Measurements from ENCODE around the gene BEST2.
"Not testable (repeated sequence)": the region's sequence is repeated elsewhere in the genome, so short reads cannot be mapped to it uniquely, and the experiment has no call there.

The BEST2 gene

DNA sequence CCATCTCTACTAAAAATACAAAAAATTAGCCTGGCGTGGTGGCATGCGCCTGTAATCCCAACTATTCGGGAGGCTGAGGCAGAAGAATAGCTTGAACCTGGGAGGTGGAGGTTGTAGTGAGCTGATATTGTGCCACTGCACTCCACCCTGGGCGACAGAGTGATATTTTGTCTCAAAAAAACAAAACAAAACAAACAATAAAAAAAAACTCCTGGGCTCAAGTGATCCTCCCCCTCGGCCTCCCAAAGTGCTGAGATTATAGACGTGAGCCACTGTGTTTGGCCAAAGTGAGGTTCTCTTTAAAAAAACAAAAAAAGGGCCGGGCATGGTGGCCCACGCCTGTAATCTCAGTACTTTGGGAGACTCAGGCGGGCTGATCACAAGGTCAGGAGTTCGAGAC is 35.9 kb downstream of the BEST2 start:
- no peak for DNase-seq (ENCODE audit: low read depth)

DNA sequence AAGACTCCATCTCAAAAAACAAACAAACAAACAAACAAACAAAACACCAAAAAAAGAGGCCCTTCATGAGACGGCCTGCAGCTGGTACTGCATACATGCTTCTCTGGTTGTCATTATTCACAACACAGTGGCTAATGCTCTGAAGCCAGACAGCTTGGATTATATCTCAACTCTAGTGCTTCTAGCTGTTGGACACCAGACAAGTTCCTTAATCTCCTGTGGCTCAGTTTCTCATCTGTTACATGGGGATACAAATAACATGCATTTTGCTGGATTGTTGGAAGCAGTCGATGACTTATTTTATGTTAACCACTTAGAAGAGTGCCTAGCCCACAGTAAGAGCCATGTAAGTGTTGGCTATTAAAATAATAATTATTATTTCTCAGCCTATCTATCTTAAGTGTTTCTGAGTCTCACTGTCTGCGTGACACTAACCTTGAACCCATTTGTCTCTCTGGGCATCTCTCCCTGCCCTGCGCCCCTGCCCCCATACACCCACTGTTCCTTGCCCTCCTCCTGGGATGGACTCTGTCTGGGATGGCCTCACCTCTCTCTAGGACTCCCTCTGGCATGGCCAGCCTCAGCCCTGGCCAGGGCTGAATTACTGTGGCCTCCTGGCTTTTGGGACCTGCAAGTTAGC is 36.6 kb downstream of the BEST2 start:
- DNase-seq (ENCODE audit: low read depth), result no peak

- DNase-seq (ENCODE audit: low read depth), result no peak
Observed at GRCh38 chr19:12788682-12789097, 37.1 kb downstream of the BEST2 start.

DNA sequence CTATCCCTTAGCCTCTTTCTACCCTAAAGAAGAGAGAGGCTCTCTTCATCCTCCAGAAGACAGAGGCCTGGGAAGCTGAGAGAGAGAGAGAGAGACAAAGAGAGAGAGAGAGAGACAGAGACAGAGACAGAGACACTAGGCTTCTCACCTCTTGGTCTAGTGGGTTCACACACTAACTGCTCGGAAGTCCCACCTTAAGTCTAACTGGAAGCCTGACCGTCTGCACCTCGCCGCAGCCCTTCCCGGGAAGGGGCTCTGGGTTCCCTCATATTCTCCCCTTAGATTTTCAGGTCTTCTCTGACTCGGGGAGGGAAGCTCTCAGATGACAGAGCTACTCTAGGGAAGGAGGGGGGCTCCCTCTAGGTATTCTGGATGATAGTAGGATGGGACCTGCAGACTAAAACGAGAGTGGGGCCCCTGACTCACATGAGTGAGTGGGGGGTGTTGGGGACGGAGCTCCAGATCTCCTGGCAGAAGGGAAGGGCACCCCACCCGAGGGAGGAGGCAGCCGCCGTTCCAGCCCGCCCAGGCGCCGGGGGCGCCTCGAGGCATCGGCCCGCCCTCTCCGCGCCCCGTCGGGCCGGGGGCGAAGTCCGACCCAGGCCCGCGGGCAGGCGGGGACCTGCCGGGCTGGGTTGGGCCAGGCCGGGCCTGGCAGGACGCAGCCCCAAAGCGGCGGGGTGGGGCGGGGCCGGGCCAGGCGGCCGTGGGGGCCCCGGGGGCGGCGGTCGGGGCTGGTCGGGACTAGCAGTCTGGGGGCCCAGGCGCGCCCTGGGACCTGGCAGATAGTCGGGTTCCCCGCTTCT is 37.7 kb downstream of the BEST2 start:
- no peak for DNase-seq (ENCODE audit: low read depth)

DNA sequence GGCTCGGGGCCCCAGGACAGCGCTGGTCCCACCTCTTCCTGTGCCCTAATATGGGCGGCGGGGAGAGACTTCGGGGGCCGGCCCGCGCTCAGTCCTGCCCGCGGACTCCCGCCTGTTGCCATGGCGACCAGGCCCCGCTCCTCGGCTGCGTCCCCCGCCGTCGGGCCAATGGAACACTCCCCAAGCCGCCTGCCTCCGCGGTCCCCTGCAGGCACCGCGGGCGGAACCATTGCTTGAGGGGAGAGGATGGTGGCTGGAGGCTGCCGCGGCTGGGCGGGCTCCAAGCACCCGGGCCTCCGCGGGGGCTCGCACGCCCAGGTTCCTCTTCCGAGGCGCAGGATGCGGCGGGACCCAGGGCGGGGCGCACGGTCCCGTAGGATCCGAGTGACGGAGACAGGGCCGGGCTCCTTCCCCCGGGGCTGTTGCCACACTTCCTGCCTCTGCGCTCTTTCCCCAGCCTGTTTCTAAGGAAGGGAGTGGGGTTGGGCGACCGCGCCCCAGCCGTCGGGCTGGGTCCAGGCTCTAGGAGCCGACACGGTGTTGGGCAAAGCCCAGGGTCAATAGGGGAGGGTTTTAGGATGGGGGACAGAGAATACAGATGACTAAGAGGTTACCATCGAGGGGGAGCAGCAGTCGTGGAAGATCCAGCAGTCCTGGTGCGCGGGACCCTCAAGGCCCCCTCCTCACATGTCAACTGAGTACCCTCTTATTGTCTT is 38.5 kb downstream of the BEST2 start:
- no peak for DNase-seq (ENCODE audit: low read depth)

DNA sequence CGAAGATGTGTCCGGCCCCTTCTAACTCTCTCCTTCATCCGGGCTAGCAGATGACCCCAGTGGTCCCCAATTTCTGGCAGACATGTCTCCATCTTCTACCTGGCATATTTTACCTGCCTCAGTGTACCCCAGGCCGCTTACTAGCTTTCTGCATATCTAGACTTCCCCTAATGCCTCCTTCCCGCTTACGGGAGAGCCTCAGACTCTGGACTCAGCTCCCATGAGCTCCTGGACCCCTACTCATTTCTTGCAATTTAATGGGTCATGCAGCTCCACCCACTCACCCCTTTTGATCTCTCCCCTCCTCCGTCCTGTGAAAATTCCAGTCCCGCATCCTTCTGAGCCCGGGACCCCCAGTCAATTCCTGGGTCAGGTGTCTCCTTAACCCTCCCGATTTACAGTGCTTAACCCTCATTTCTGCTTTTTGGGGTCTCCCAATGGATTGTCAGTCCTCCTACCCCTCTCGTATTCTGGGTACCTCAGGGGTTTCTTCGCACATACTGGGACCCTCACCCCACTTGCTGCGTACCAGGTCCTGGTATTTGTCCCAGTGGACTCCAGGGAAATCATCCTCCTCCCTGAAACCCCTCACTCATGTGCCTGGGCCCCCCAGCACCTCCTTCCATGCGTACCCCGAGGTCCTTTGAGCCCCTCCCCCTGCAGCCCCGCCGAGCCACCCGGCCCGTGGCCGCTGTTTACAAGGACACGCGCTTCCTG is 39.2 kb downstream of the BEST2 start:
- DNase-seq (ENCODE audit: low read depth), result no peak

DNA sequence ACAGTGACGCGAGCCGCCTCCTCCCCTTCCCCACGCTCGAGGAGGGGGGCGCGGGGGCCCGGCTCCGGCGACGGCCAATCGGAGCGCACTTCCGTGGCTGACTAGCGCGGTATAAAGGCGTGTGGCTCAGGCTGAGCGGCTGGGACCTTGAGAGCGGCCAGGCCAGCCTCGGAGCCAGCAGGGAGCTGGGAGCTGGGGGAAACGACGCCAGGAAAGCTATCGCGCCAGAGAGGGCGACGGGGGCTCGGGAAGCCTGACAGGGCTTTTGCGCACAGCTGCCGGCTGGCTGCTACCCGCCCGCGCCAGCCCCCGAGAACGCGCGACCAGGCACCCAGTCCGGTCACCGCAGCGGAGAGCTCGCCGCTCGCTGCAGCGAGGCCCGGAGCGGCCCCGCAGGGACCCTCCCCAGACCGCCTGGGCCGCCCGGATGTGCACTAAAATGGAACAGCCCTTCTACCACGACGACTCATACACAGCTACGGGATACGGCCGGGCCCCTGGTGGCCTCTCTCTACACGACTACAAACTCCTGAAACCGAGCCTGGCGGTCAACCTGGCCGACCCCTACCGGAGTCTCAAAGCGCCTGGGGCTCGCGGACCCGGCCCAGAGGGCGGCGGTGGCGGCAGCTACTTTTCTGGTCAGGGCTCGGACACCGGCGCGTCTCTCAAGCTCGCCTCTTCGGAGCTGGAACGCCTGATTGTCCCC is 39.9 kb downstream of the BEST2 start, which contains the start of gene JUNB:
JUNB (plus strand) TSS at position 142 of the 706 bp plus-strand sequence; CDS start at position 428, 286 bp downstream.
- no peak for DNase-seq (ENCODE audit: low read depth)

GRCh38 chr19:12792051-12792852 is 40.7 kb downstream of the BEST2 start:
- DNase-seq (ENCODE audit: low read depth), result no peak

DNA sequence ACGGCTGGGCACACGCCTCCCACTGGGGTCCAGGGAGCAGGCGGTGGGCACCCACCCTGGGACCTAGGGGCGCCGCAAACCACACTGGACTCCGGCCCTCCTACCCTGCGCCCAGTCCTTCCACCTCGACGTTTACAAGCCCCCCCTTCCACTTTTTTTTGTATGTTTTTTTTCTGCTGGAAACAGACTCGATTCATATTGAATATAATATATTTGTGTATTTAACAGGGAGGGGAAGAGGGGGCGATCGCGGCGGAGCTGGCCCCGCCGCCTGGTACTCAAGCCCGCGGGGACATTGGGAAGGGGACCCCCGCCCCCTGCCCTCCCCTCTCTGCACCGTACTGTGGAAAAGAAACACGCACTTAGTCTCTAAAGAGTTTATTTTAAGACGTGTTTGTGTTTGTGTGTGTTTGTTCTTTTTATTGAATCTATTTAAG is 41.3 kb downstream of the BEST2 start:
- DNase-seq (ENCODE audit: low read depth), result no peak

- DNase-seq (ENCODE audit: low read depth), result no peak
Observed at GRCh38 chr19:12793290-12794195, 42.0 kb downstream of the BEST2 start.

- DNase-seq (ENCODE audit: low read depth), result no peak
Observed at GRCh38 chr19:12794196-12794941, 42.8 kb downstream of the BEST2 start.

- DNase-seq (ENCODE audit: low read depth), result no peak
Observed at GRCh38 chr19:12794971-12795381, 43.4 kb downstream of the BEST2 start.

DNA sequence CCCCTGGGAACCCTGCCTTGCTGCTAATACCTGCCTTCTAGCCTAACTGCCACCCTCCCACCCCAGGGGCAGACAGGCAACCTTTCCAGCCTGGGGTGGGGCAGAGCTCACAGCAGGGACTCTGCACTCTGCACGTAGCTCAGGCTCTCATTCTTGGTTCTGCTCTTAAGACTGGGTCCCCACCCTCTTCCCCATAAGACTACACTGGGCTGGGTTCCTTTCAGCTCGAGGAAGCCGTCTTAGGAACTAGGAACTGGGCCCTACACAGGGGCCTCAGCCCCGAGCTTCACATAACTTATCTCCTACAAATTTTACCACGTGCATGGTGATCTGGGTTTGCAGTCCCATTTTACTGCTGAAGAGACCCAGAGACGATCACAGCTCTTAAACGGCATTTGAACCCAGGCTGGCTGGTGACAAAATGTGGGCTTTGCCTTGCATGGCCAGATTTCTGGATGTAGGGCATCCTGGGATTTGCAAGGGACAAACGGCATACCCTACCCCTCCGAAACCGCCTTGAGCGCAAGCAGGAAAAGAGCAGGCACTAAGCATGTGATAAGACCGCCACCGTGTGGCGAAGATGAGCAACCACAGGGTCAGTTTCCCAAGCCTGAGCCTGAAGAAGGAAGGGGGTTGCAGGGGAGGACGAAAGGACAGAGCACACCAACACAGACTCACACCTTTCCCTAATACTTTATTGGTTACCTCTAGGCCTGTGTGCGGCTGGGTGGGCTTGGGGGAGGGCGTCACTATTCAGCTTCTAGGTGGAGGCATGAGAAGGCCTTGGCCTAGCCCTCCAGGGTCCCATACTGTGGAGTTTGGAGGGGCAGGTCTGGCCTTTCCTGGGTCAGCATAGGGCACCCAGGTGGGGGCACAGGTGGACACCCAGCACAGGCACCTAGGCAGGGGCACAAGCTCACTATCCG is 44.8 kb downstream of the BEST2 start:
- no peak for DNase-seq (ENCODE audit: low read depth)

DNA sequence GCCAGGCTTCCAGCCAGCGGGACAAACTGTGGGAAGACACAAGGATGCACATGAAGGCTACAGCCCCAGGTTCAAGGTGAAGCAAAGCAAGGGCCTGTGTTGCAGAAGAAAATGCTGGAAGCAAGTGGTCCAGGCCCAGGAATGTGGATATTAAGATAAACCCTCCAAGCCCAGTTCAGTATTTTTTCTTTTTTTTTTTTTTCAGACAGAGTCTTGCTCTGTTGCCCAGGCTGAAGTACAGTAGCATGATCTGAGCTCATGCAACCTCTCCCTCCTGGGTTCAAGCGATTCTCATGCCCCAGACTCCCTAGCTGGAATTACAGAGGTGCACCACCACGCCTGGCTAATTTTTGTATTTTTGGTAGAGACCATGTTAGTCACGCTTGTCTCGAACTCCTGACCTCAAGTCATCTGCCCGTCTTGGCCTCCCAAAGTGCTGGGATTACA is 45.6 kb downstream of the BEST2 start:
- DNase-seq (ENCODE audit: low read depth), result no peak

DNA sequence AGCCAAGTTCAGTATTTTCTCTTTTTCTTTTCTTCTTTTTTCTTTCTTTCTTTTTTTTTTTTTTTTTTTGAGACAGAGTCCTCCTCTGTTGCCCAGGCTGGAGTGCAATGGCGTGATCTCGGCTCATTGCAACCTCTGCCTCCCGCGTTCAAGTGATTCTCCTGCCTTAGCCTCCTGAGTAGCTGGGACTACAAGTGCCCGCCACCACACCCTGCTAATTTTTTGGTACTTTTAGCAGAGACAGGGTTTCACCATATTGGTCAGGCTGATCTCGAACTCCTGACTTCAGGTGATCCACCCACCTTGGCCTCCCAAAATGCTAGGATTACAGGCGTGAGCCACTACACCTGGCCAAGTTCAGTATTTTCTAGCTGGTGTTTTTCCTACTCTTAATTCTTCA is 46.0 kb downstream of the BEST2 start:
- DNase-seq (ENCODE audit: low read depth), result not testable (repeated sequence)

DNA sequence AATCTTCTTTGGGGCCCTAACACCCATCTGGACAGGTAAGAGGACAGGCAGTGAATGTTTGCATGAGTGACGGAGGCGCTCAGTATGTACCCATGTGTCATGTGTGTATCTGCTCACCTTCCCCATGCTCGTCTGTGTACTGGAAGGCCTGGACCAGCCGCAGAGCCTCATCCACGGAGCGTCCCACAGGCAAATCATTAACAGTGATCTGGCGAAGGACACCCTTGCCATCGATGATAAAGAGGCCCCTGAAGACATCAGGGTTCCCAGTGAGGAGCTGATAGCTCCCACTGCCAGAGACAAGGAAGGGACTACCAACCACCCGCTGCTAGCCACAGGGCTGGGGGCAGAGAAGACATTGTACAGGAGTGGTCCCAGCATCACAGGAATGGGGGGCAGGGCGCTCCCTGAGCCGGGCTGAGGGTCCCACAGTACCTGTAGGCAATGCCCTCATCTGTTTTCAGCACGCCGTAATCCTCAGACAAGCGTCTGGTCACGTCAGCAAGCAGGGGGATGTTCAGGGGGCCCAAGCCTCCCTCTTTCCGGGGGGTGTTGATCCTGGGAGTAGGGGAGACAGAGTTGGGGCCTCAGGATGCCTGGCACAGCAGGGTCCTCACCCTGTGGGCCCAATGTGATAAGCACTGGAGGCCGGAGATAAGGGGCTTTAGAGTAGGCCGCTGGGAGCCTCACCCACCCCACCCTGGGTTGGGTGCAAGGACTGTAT is 48.3 kb downstream of the BEST2 start:
- DNase-seq (ENCODE audit: low read depth), result no peak

DNA sequence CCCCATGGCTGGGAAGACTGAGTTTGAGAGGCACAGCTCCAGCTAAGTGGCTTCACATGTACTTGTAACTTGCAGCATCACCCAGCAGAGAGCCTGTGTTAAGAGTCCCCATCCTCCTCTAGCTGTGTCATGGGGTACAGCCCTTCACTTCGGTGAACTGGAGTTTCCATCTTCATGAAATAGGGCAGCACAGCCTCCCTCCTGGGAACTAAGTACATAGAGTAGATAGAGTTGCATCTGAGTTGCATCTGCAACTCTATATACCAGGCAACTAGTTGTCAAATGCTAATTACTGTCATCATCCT is 48.8 kb downstream of the BEST2 start:
- no peak for DNase-seq (ENCODE audit: low read depth)

Measured in non-pigmented ciliary epithelial cell (primary cell).